GM19397 (cell line): ENCODE data around the gene CSNK1G3.

Experiments used
- ATAC-seq: cut with Tn5 transposase; IDR thresholded peaks from one replicate; pipeline ENCODE4 v1.9.1; 2021; ENCODE audit warnings: mild to moderate bottlenecking, moderate library complexity; ENCODE audit not compliant: unreplicated experiment

Gene CSNK1G3

GRCh38 chr5:123512611-123513461 is 859 bp downstream of the CSNK1G3 start:
- ATAC-seq, result peak; percentile 22

- no peak for ATAC-seq
These were observed 2.8 kb downstream of the CSNK1G3 start for GRCh38 chr5:123514615-123515355.

GRCh38 chr5:123515904-123516303 is 3.9 kb downstream of the CSNK1G3 start:
- no peak for ATAC-seq

GRCh38 chr5:123517476-123517875 is 5.5 kb downstream of the CSNK1G3 start:
- ATAC-seq, result no peak

- no peak for ATAC-seq
These were observed 6.1 kb downstream of the CSNK1G3 start for GRCh38 chr5:123518111-123518510.

- ATAC-seq, result no peak
These were observed 8.8 kb downstream of the CSNK1G3 start for GRCh38 chr5:123520677-123521247.

GRCh38 chr5:123524146-123524545 is 12.2 kb downstream of the CSNK1G3 start:
- no peak for ATAC-seq

GRCh38 chr5:123527190-123527589 is 15.2 kb downstream of the CSNK1G3 start:
- ATAC-seq, result no peak

- no peak for ATAC-seq
These were observed 16.1 kb downstream of the CSNK1G3 start for GRCh38 chr5:123528065-123528464.

- ATAC-seq, result no peak
These were observed 16.9 kb downstream of the CSNK1G3 start for GRCh38 chr5:123528878-123529277.

- no peak for ATAC-seq
These were observed 18.8 kb downstream of the CSNK1G3 start for GRCh38 chr5:123530728-123531127.

GRCh38 chr5:123535648-123536047 is 23.7 kb downstream of the CSNK1G3 start:
- no peak for ATAC-seq

- ATAC-seq, result no peak
These were observed 25.3 kb downstream of the CSNK1G3 start for GRCh38 chr5:123537256-123537655.

GRCh38 chr5:123537845-123538244 is 25.9 kb downstream of the CSNK1G3 start:
- ATAC-seq, result no peak

GRCh38 chr5:123538670-123539459 is 26.9 kb downstream of the CSNK1G3 start:
- no peak for ATAC-seq

- no peak for ATAC-seq
These were observed 28.6 kb downstream of the CSNK1G3 start for GRCh38 chr5:123540534-123540933.

GRCh38 chr5:123543438-123543837 is 31.5 kb downstream of the CSNK1G3 start:
- ATAC-seq, result no peak

- ATAC-seq, result no peak
These were observed 33.5 kb downstream of the CSNK1G3 start for GRCh38 chr5:123545506-123545905.

GRCh38 chr5:123546657-123547056 is 34.7 kb downstream of the CSNK1G3 start:
- ATAC-seq, result no peak

- peak; percentile 99 for ATAC-seq
These were observed 37.4 kb downstream of the CSNK1G3 start for GRCh38 chr5:123549256-123549904.
